HG03460 (cell line): ENCODE results near the gene SMARCAL1.

ENCODE experiments used
- ATAC-seq: cut with Tn5 transposase; IDR thresholded peaks from one replicate; pipeline ENCODE4 v1.9.1; 2021; ENCODE audit not compliant: unreplicated experiment

The SMARCAL1 gene

GRCh38 chr2:216392018-216392562, 20.2 kb upstream of the SMARCAL1 start:
- no peak for ATAC-seq

GRCh38 chr2:216392945-216393840, 19.1 kb upstream of the SMARCAL1 start:
- ATAC-seq, result no peak

GRCh38 chr2:216394881-216395280, 17.4 kb upstream of the SMARCAL1 start:
- no peak for ATAC-seq

DNA sequence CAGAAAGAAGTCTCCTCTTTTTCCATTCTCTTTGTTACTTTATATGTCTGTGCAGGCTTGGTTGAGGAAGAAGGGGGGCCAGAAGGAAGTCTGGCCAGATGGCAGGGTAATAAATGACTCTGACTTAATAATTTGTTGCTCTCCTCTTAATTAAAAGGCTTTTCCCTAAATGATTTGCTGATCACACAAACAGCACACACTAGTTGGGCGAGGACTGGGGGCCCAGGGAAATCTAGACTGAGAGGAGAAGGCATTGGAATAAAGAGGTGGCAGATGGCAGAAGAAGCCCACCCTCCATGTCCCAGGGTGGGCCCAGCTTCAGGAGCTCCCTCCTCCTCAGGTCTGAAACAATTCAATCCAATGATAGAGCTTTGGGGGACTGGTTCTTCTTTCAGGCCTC, 12.7 kb upstream of the SMARCAL1 start:
- ATAC-seq, result no peak

DNA sequence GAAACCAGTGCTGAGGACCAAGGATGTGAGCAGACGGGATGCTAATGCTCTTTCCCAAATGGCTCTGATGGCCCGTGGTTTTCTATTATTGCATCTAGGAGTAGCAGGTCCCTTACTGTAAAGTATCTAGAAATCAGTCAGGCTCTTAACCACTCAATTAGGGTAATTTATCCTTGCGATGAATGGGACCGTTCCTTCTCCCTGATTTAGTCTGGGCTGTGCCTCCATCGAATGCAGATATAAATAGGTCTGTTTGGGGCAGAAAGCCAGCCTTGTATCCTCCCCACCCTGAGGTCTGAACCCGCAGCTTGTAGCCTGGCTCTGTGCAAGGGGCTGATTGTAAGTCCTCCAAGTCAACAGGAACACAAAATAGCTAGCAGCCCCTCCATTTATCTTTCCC, 9.5 kb upstream of the SMARCAL1 start:
- no peak for ATAC-seq

- ATAC-seq, result peak; percentile 54
Measured at GRCh38 chr2:216404010-216404618, 8.2 kb upstream of the SMARCAL1 start.

GRCh38 chr2:216405588-216405987, 6.7 kb upstream of the SMARCAL1 start:
- ATAC-seq, result no peak

- ATAC-seq, result no peak
Measured at GRCh38 chr2:216406826-216407225, 5.5 kb upstream of the SMARCAL1 start.

DNA sequence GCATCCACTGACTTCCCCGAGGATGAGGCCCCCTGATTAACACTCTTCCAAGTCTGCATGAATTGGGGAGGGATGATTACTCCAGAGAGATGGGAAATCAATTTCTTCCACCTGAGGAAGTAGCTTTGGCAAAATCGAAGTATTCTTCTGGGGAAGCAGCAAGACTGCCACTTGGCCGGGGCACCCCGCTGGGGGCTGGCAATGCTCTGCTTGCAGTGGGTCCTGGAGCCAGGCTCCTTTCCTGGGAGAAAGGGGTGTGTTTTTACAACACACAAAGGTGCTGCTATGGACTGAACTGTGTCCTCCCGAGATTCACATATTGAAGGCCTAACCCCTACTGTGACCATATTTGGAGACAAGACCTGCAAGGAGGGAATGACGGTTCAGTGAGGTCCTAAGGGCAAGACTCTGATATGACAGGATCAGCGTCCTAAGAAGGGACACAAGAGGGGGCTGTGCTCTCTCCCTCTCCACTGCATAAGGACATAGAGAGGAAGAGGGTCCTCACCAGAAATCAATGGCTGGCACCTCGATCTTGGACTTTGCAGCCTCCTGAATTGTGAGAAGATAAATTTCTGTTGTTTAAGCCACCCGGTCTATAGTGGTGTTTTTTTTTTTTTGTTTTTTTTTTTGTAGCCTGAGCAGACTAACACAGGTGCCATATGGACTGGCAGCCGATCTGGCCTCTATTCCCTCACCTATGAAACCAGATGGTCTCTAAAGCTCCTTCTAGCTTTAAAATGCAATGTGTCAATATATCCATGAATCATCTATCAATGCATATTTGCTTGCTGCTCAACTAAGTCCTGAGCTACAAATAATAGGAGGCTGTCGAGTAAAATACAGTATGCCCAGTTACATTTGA, 3.6 kb upstream of the SMARCAL1 start:
- ATAC-seq, result no peak

GRCh38 chr2:216410550-216410949, 1.7 kb upstream of the SMARCAL1 start:
- ATAC-seq, result no peak

DNA sequence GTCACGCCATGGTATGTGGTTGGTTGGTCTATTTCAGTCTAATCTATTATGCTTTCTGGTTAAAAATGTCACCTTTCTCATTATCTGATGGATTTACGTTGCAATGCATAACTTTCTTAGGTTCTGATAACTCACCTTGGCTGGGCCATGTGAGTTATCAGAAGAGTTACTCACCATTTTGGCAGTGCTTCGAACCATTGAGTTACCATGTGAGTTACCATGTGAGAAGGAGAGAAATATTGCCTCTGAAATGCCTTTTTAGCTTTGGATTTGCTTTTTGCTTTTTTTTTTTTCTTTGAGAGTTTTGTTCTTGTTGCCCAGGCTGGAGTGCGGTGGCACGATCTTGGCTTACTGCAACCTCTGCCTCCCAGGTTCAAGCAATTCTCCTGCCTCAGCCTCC, 1.6 kb downstream of the SMARCAL1 start:
- no peak for ATAC-seq

GRCh38 chr2:216414772-216415319, 2.6 kb downstream of the SMARCAL1 start:
- no peak for ATAC-seq

- no peak for ATAC-seq
Measured at GRCh38 chr2:216415541-216415940, 3.3 kb downstream of the SMARCAL1 start.

DNA sequence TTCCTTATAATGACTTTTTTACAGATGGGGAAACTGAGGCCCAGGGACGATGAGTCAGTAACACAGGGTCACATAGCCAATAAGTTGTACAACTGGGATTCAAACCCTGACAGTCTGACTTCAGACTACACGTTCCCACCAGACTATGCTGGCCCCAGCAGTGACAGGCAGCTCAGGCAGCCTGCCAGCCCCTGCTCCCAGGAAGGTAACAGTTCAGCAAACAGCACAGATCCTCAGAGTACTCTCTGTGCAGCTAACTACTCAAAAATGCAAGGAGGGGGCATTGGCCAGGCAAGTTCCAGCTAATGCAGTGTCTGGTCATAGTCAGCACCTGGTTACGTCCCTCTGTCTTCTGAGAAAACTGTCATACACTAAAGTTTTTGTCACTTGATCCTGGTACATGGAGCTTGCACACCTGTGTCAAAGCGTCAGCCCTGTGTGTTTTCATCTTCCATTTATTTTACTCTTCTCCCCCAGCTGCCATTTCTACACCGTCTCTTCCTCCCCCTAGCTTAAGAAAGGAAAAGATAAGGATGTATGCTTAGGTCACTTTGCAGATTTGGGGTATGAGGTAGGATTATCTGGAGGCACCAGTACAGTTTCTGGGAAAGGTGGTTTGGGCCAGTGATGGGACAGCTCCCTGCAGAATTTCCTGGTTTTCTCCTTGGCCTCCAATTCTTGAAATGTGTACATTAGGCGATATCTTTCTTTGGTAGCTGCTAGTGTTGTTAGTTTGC, 4.5 kb downstream of the SMARCAL1 start:
- no peak for ATAC-seq

DNA sequence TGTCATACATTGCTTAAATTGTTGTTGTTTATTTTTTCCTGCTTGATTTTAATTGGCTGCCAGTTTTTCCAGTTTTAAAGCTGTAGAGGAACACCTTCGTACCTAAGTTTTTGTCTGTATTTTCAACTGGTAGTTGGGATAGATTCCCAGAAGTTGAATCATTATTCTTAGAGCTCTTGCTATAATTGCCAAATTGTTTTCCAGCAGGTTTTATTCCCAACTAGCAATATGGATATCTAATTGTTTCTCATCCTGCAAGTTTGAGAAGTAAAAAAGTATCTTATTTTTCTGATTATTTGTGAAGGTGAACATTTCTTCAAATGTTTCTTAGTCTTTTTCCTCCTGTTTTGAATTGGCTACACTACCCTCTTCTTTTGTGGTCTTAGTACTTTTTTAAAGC, 6.7 kb downstream of the SMARCAL1 start:
- ATAC-seq, result no peak

GRCh38 chr2:216420367-216421101, 8.2 kb downstream of the SMARCAL1 start:
- no peak for ATAC-seq

- no peak for ATAC-seq
Measured at GRCh38 chr2:216423071-216423470, 10.8 kb downstream of the SMARCAL1 start.

DNA sequence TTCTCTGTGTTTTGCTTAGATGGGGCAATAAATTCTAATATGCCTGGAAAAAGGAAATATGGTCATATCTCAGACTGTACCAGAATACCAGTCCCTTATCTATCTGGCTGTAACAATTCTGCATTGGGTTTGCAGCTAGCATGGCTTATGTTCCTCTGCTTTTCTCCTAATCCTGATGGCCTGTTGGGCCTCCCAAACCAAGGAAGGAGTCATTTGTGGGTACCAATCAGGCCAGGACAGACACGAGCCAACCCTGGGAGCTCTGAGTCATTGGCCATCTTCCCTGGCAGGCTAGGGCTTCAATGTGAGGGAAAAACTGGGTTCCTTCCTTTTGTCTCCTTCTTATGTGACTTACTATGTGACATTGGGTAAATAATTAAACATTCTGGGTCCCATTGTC, 12.0 kb downstream of the SMARCAL1 start:
- ATAC-seq, result no peak

- ATAC-seq, result no peak
Measured at GRCh38 chr2:216425008-216425787, 12.9 kb downstream of the SMARCAL1 start.
